HFFc6 (cell line): ENCODE measurements around the gene ATP13A2. TPM values are rescaled to one million over a fixed set of nuclear protein-coding genes. Genes with fewer than 3 reads are reported as not detected.
"Not testable (repeated sequence)": the region's sequence is repeated elsewhere in the genome, so short reads cannot be mapped to it uniquely, and the experiment has no call there.

ENCODE experiments used
- DNase-seq: peaks from one replicate; pipeline ENCODE4 v3.0.0-alpha.2; 2018
- H3K27ac Mint-ChIP-seq: 2 replicates; pipeline ENCODE4 v1.8.0; 2020; ENCODE audit warnings: mild to moderate bottlenecking, mixed read lengths
- H3K27me3 Mint-ChIP-seq: 2 replicates; pipeline ENCODE4 v1.8.0; 2021; ENCODE audit warnings: mild to moderate bottlenecking, moderate library complexity, mixed read lengths; ENCODE audit not compliant: insufficient read depth
- H3K36me3 Mint-ChIP-seq: 2 replicates; pipeline ENCODE4 v1.8.0; 2021; ENCODE audit warnings: low read depth, mixed read lengths
- H3K4me1 Mint-ChIP-seq: 2 replicates; pipeline ENCODE4 v1.8.0; 2020; ENCODE audit warnings: low read depth, mixed read lengths
- H3K4me3 Mint-ChIP-seq: 2 replicates; pipeline ENCODE4 v1.8.0; 2020; ENCODE audit warnings: mild to moderate bottlenecking, moderate library complexity, mixed read lengths
- H3K9me3 Mint-ChIP-seq: 2 replicates; pipeline ENCODE4 v1.8.0; 2020; ENCODE audit warnings: mild to moderate bottlenecking, mixed read lengths
- CTCF ChIP-seq: fragments of 200-600 bp; sonication (generic); IDR thresholded peaks from 2 replicates; pipeline ENCODE4 v1.5.0; 2021; ENCODE audit warnings: antibody characterized with exemption, mild to moderate bottlenecking
- total RNA-seq, 6 experiments: library from RNA; stranded (reverse); fragmentation: NEBNext Ultra II Directional; extraction: Animal tissue kit (Norgen Biotek cat#: 25700); gene quantifications; 2 replicates in 1 of 6; 3 replicates in 5 of 6; pipeline ENCODE4 v1.2.3, GENCODE V29; 2021

ATP13A2 gene
- total RNA-seq, 6 experiments from 2014 or later = 26.8 to 33.6 (median 29.4) TPM

DNA sequence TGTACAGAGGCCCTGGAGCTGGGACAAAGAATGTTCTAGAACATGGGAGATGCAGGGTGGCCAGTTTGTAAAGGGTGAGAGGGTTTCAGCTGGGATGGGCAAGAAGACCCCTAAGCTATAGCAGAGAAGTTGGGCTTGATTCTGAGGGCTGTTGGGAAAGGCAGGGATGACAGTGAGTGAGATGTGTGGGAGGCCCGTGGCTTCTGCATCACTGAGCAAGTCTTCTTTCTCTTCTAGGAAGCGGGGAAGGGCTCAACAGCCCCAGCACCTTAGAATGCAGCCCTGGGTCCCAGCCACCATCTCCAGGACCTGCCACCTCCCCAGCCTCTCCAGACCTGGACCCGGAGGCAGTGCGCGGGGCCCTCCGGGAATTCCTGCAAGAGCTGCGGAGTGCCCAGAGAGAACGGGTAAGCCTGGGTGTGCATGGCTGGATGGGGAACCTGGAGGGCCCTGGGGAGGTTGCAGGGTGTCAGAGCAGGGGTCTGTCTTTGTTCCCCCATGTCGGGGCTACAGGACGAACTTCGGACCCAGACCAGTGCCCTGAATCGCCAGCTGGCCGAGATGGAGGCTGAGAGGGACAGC lies 46.2 kb downstream of the ATP13A2 start:
- no peaks in the 10 kb centered on the region for H3K9me3 Mint-ChIP-seq
- TF ChIP-seq CTCF = no peak
- H3K27me3 Mint-ChIP-seq = peaks cover 4% of the 10 kb centered on the region; the same call in 1 of the 2 replicates
- no peak overlapping the region for H3K4me3 Mint-ChIP-seq
- no peak overlapping the region for H3K27ac Mint-ChIP-seq
- no peak for DNase-seq
- H3K4me1 Mint-ChIP-seq = peaks cover 17% of the 10 kb centered on the region
- no peaks in the 10 kb centered on the region; the same call in 1 of the 2 replicates for H3K36me3 Mint-ChIP-seq

GRCh38 chr1:16964169-16964568 lies 47.6 kb downstream of the ATP13A2 start:
- not testable (repeated sequence) for H3K36me3 Mint-ChIP-seq, H3K27me3 Mint-ChIP-seq, H3K27ac Mint-ChIP-seq, H3K4me3 Mint-ChIP-seq, H3K9me3 Mint-ChIP-seq, DNase-seq
- H3K4me1 Mint-ChIP-seq = peaks cover 22% of the 10 kb centered on the region

GRCh38 chr1:16961297-16962133 lies 50.2 kb downstream of the ATP13A2 start:
- TF ChIP-seq CTCF = no peak
- no peaks in the 10 kb centered on the region for H3K9me3 Mint-ChIP-seq
- H3K27me3 Mint-ChIP-seq = peaks cover 2% of the 10 kb centered on the region; the same call in 1 of the 2 replicates
- H3K27ac Mint-ChIP-seq = peak overlapping the region; percentile 43; the same call in 1 of the 2 replicates
- no peak for DNase-seq
- peaks cover 14% of the 10 kb centered on the region for H3K4me1 Mint-ChIP-seq
- peak overlapping the region; percentile 74 for H3K4me3 Mint-ChIP-seq
- H3K36me3 Mint-ChIP-seq = no peaks in the 10 kb centered on the region

GRCh38 chr1:16960560-16961296 lies 51.0 kb downstream of the ATP13A2 start:
- H3K9me3 Mint-ChIP-seq = no peaks in the 10 kb centered on the region
- DNase-seq = peak; percentile 79
- H3K36me3 Mint-ChIP-seq = no peaks in the 10 kb centered on the region
- H3K4me3 Mint-ChIP-seq = peak overlapping the region; percentile 79
- peak; percentile 86 for TF ChIP-seq CTCF
- H3K4me1 Mint-ChIP-seq = peaks cover 14% of the 10 kb centered on the region
- H3K27me3 Mint-ChIP-seq = peaks cover 2% of the 10 kb centered on the region; the same call in 1 of the 2 replicates
- H3K27ac Mint-ChIP-seq = peak overlapping the region; percentile 58

- DNase-seq = no peak
- H3K4me1 Mint-ChIP-seq = peaks cover 14% of the 10 kb centered on the region
- H3K27me3 Mint-ChIP-seq = no peaks in the 10 kb centered on the region
- H3K36me3 Mint-ChIP-seq = no peaks in the 10 kb centered on the region
- H3K4me3 Mint-ChIP-seq = no peak overlapping the region
- no peak overlapping the region for H3K27ac Mint-ChIP-seq
- no peak for TF ChIP-seq CTCF
- H3K9me3 Mint-ChIP-seq = no peaks in the 10 kb centered on the region
Measured at GRCh38 chr1:16958475-16958874, 53.3 kb downstream of the ATP13A2 start.
